Gastrocnemius medialis (tissue), 4 donors: ENCODE measurements around the gene SRGN. TPM values are rescaled to one million over a fixed set of nuclear protein-coding genes. Genes with fewer than 3 reads are reported as not detected.

Experiments used
- ATAC-seq, 2 donors: fragments of 150-250 bp; one replicate each; pipeline ENCODE4 v1.9.1; 2016
- DNase-seq, 2 donors: peaks; one replicate each; pipeline ENCODE4 v3.0.0-alpha.2; 2019
- H3K27ac ChIP-seq, 4 donors: fragments of 200-600 bp; sonication (generic); 1 replicate in 1 of 4; 2 replicates in 3 of 4; pipeline ENCODE4 v1.5.1; 2016 to 2018; ENCODE audit warnings: mild to moderate bottlenecking in 2 of 4, moderate library complexity in 1 of 4
- H3K27me3 ChIP-seq, 3 donors: fragments of 200-600 bp; sonication (generic) in 2 of 3; 1 replicate in 1 of 3; 2 replicates in 2 of 3; pipeline versions ENCODE4 v1.5.1 to v1.6.0; 2016 to 2019; ENCODE audit warnings: mild to moderate bottlenecking in 1 of 3, moderate library complexity in 1 of 3
- H3K36me3 ChIP-seq, 2 donors: fragments of 200-600 bp; sonication (generic) in 1 of 2; one replicate each; pipeline ENCODE4 v1.5.1; 2017 to 2018
- H3K4me1 ChIP-seq, 2 donors: fragments of 200-600 bp; sonication (generic) in 1 of 2; one replicate each; pipeline ENCODE4 v1.5.1; 2016 to 2017; ENCODE audit warnings: mild to moderate bottlenecking in 2 of 2
- H3K4me3 ChIP-seq, 4 donors: fragments of 200-600 bp; sonication (generic) in 3 of 4; 1 replicate in 1 of 4; 2 replicates in 3 of 4; pipeline ENCODE4 v1.5.1; 2016 to 2019; ENCODE audit warnings: mild to moderate bottlenecking in 2 of 4
- H3K9me3 ChIP-seq, 3 donors: fragments of 200-600 bp; sonication (generic) in 2 of 3; 1 replicate in 1 of 3; 2 replicates in 2 of 3; pipeline ENCODE4 v1.5.1; 2016 to 2019
- CTCF ChIP-seq, 5 experiments: fragments of 450-650 bp in 3 of 5; fragments of 200-600 bp in 2 of 5; sonication (generic) in 2 of 5; IDR thresholded peaks in 4 of 5; conservative IDR thresholded peaks in 1 of 5; 1 replicate in 4 of 5; 2 replicates in 1 of 5; pipeline ENCODE4 v1.5.1; 2016 to 2019; ENCODE audit warnings: antibody characterized with exemption in 5 of 5, mild to moderate bottlenecking in 3 of 5, moderate library complexity in 3 of 5
- POLR2A ChIP-seq, 2 donors: fragments of 450-650 bp; IDR thresholded peaks; one replicate each; pipeline ENCODE4 v1.6.1; 2017; ENCODE audit warnings: antibody characterized with exemption in 2 of 2, mild to moderate bottlenecking in 2 of 2, moderate library complexity in 2 of 2
- in situ Hi-C, 4 donors: fragments of 200-750 bp; cut with MboI; loops; one replicate each; pipeline versions ENCODE4 v1.15.0 to v1.8.0; 2017; ENCODE audit warnings: low sequenced_read_pairs in 4 of 4
- intact Hi-C: fragments of 100-400 bp; cut with DNase I; formaldehyde crosslinking; loops from one replicate; pipeline ENCODE4 v1.15.1; 2023; ENCODE audit warnings: low total_unique reads
- total RNA-seq, 4 donors: library from RNA; depleted of rRNA; stranded (reverse); fragments of >200 nt; gene quantifications; one replicate each; pipeline versions ENCODE4 v1.1.0 to v1.2.3, GENCODE V29; 2016

Gene SRGN
- total RNA-seq, 4 donors from 2014 or later, result 27.1 to 73.1 (median 37.8) TPM

GRCh38 chr10:69080226-69080625, 7.7 kb upstream of the SRGN start:
- Histone ChIP-seq H3K9me3 (no peaks in the 10 kb centered on the region), H3K4me3 (no peak overlapping the region), H3K27me3 (no peaks in the 10 kb centered on the region), H3K36me3 (no peaks in the 10 kb centered on the region), H3K4me1 (peaks cover 0 to 3% of the 10 kb centered on the region in 2 donors), H3K27ac (no peak overlapping the region)
- ATAC-seq (no peak), DNase-seq (no peak)
- in situ Hi-C loops (no loop called here), intact Hi-C loops (no loop called here)
- no peak for TF ChIP-seq CTCF (IDR thresholded peaks at IDR 0.05 in 4 of 5, conservative IDR thresholded peaks at IDR 0.05 in 1 of 5)
- no peak for TF ChIP-seq POLR2A (IDR thresholded peaks at IDR 0.05)

- H3K36me3 ChIP-seq, result no peaks in the 10 kb centered on the region
- in situ Hi-C loops, result no loop called here
- intact Hi-C loops, result no loop called here
- ATAC-seq (peak; percentile 40 to 69), DNase-seq (no peak)
- H3K4me3 ChIP-seq, result peak overlapping the region in 3 of 4 donors; percentile 20 to 31 (median 23)
- H3K27ac ChIP-seq, result peak overlapping the region; percentile 79 to 85 (median 83)
- peaks cover 7 to 11% of the 10 kb centered on the region in 2 donors for H3K4me1 ChIP-seq
- H3K27me3 ChIP-seq, result no peaks in the 10 kb centered on the region
- no peaks in the 10 kb centered on the region for H3K9me3 ChIP-seq
- TF ChIP-seq POLR2A (IDR thresholded peaks at IDR 0.05), result peak; percentile 13 to 53
- no peak for TF ChIP-seq CTCF (IDR thresholded peaks at IDR 0.05 in 4 of 5, conservative IDR thresholded peaks at IDR 0.05 in 1 of 5)
These were observed 1.8 kb upstream of the SRGN start for GRCh38 chr10:69086001-69086509.

GRCh38 chr10:69088471-69088769, 517 bp downstream of the SRGN start:
- H3K4me3 ChIP-seq, result peak overlapping the region; percentile 39 to 58 (median 47)

GRCh38 chr10:69088801-69089501, 1.0 kb downstream of the SRGN start:
- DNase-seq (no peak), ATAC-seq (no peak)
- in situ Hi-C loops (no loop called here), intact Hi-C loops (no loop called here)
- TF ChIP-seq CTCF (IDR thresholded peaks at IDR 0.05 in 4 of 5, conservative IDR thresholded peaks at IDR 0.05 in 1 of 5) (no peak), POLR2A (IDR thresholded peaks at IDR 0.05) (peak; percentile 33 to 53)
- Histone ChIP-seq H3K9me3 (no peaks in the 10 kb centered on the region), H3K4me1 (peaks cover 7 to 16% of the 10 kb centered on the region in 2 donors), H3K4me3 (peak overlapping the region; percentile 39 to 58 (median 47)), H3K36me3 (no peaks in the 10 kb centered on the region), H3K27ac (peak overlapping the region; percentile 79 to 85 (median 83)), H3K27me3 (no peaks in the 10 kb centered on the region)

More at GRCh38 chr10:69088471-69088769, 517 bp downstream of the SRGN start:
- intact Hi-C loops, result no loop called here
- in situ Hi-C loops, result no loop called here
- no peaks in the 10 kb centered on the region for H3K27me3 ChIP-seq
- DNase-seq (no peak), ATAC-seq (no peak)
- H3K9me3 ChIP-seq, result no peaks in the 10 kb centered on the region
- TF ChIP-seq POLR2A (IDR thresholded peaks at IDR 0.05) (no peak), CTCF (IDR thresholded peaks at IDR 0.05 in 4 of 5, conservative IDR thresholded peaks at IDR 0.05 in 1 of 5) (no peak)
- peaks cover 7 to 16% of the 10 kb centered on the region in 2 donors for H3K4me1 ChIP-seq
- H3K27ac ChIP-seq, result peak overlapping the region; percentile 79 to 85 (median 83)
- H3K36me3 ChIP-seq, result no peaks in the 10 kb centered on the region
